Measurements from ENCODE around the gene SORCS2. TPM values are rescaled to one million over a fixed set of nuclear protein-coding genes. Genes with fewer than 3 reads are reported as not detected.

Gene SORCS2
- total and polyA plus RNA-seq, 2 donors = 2.2 to 2.7 TPM

GRCh38 chr4:7741946-7742806 is 549.8 kb downstream of the SORCS2 start:
- Histone ChIP-seq H3K27me3 (ENCODE audit: control insufficient read depth in 2 of 2, insufficient read depth in 1 of 2, low read length in 1 of 2) (no peaks in the 10 kb centered on the region), H3K9me3 (ENCODE audit: control insufficient read depth in 2 of 2, insufficient read depth in 1 of 2, low read length in 1 of 2) (no peaks in the 10 kb centered on the region), H3K4me3 (ENCODE audit: low read length in 2 of 2) (no peak overlapping the region), H3K36me3 (ENCODE audit: control insufficient read depth in 2 of 2, insufficient read depth in 2 of 2, low read length in 1 of 2) (no peaks in the 10 kb centered on the region), H3K27ac (ENCODE audit: low read depth in 1 of 2, low read length in 1 of 2) (no peak overlapping the region), H3K4me1 (ENCODE audit: control insufficient read depth in 2 of 2, insufficient read depth in 2 of 2, low read length in 2 of 2) (no peaks in the 10 kb centered on the region)
- DNase-seq (ENCODE audit: low read depth in 6 of 9, low spot score in 9 of 9) = no peak
- WGBS = 93% methylated on average over 18 of the region's 18 CpGs

GRCh38 chr4:7742807-7743280 is 550.5 kb downstream of the SORCS2 start:
- H3K36me3 ChIP-seq (ENCODE audit: control insufficient read depth in 2 of 2, insufficient read depth in 2 of 2, low read length in 1 of 2) = no peaks in the 10 kb centered on the region
- H3K27ac ChIP-seq (ENCODE audit: low read depth in 1 of 2, low read length in 1 of 2) = no peak overlapping the region
- no peak overlapping the region for H3K4me3 ChIP-seq (ENCODE audit: low read length in 2 of 2)
- no peaks in the 10 kb centered on the region for H3K9me3 ChIP-seq (ENCODE audit: control insufficient read depth in 2 of 2, insufficient read depth in 1 of 2, low read length in 1 of 2)
- H3K4me1 ChIP-seq (ENCODE audit: control insufficient read depth in 2 of 2, insufficient read depth in 2 of 2, low read length in 2 of 2) = no peaks in the 10 kb centered on the region
- no peaks in the 10 kb centered on the region for H3K27me3 ChIP-seq (ENCODE audit: control insufficient read depth in 2 of 2, insufficient read depth in 1 of 2, low read length in 1 of 2)
- DNase-seq (ENCODE audit: low read depth in 6 of 9, low spot score in 9 of 9) = no peak
- 81% methylated on average over 8 of the region's 8 CpGs for WGBS

DNA sequence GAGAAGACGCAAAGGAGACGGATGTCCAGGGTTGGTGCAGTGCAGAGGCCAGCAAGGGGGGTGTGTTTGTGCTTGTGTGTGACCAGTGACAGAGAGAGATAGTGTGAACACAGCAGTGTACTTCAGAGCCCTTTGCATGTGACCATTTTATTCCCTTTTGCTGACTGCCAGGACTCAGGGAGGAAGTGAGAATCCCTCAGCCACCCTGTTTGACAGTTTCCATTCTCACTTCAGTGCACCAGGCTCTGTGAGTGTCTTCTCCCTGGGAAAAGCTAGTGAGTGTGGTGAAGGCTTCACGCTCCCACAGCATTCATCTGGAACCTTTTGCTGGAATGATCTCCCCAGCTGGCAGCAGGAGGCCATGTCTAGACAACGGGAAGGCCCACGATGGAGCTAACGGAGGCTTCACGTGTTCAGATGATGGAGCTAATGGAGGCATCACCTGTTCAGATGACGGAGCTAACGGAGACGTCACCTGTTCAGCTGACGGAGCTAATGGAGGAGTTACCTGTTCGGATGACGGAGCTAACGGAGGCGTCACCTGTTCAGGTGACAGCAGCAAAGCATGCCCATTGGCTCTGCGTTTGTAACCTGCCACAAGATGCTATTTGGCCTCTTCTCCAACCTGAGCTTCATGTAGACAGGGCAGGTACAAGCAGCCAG is 551.9 kb downstream of the SORCS2 start:
- peaks cover 0 to 2% of the 10 kb centered on the region in 2 donors for H3K4me1 ChIP-seq (ENCODE audit: control insufficient read depth in 2 of 2, insufficient read depth in 2 of 2, low read length in 2 of 2)
- no peak for DNase-seq (ENCODE audit: low read depth in 6 of 9, low spot score in 9 of 9)
- no peak overlapping the region for H3K4me3 ChIP-seq (ENCODE audit: low read length in 2 of 2)
- WGBS = 89% methylated on average over 16 of the region's 16 CpGs
- no peaks in the 10 kb centered on the region for H3K36me3 ChIP-seq (ENCODE audit: control insufficient read depth in 2 of 2, insufficient read depth in 2 of 2, low read length in 1 of 2)
- no peak overlapping the region for H3K27ac ChIP-seq (ENCODE audit: low read depth in 1 of 2, low read length in 1 of 2)
- H3K27me3 ChIP-seq (ENCODE audit: control insufficient read depth in 2 of 2, insufficient read depth in 1 of 2, low read length in 1 of 2) = no peaks in the 10 kb centered on the region
- no peaks in the 10 kb centered on the region for H3K9me3 ChIP-seq (ENCODE audit: control insufficient read depth in 2 of 2, insufficient read depth in 1 of 2, low read length in 1 of 2)

DNA sequence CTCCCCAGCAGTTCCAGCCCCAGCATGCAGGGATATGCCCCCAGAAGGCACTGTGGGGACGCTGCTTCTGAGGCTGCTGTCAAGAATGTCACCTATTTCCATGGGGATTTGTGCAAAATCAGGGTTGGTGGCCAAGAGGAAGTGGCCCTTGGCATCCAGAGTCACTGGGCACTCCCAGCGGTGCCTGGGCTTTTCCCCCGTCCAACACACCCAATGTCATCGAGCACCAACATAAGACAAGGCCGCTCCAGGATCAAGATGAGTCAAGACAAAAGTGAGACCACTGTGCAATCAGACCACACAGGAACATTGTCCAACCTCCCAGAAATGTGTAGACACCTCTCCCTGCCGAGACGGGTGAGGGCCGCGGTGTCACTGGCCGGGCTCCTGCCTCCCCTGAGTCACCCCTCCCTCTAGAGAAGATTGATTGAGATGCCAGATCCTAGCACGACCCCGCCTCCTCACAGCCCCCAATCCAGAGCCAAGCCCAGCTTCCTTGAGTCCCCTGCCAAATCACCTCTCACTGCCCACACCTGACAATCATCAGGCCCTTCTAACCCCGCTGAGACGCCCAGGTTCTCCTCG is 553.1 kb downstream of the SORCS2 start:
- 84% methylated on average over 15 of the region's 15 CpGs for WGBS
- Histone ChIP-seq H3K4me1 (ENCODE audit: control insufficient read depth in 2 of 2, insufficient read depth in 2 of 2, low read length in 2 of 2) (peaks cover 0 to 2% of the 10 kb centered on the region in 2 donors), H3K27me3 (ENCODE audit: control insufficient read depth in 2 of 2, insufficient read depth in 1 of 2, low read length in 1 of 2) (no peaks in the 10 kb centered on the region), H3K9me3 (ENCODE audit: control insufficient read depth in 2 of 2, insufficient read depth in 1 of 2, low read length in 1 of 2) (no peaks in the 10 kb centered on the region), H3K27ac (ENCODE audit: low read depth in 1 of 2, low read length in 1 of 2) (no peak overlapping the region), H3K36me3 (ENCODE audit: control insufficient read depth in 2 of 2, insufficient read depth in 2 of 2, low read length in 1 of 2) (no peaks in the 10 kb centered on the region), H3K4me3 (ENCODE audit: low read length in 2 of 2) (no peak overlapping the region)
- DNase-seq (ENCODE audit: low read depth in 6 of 9, low spot score in 9 of 9) = no peak

DNA sequence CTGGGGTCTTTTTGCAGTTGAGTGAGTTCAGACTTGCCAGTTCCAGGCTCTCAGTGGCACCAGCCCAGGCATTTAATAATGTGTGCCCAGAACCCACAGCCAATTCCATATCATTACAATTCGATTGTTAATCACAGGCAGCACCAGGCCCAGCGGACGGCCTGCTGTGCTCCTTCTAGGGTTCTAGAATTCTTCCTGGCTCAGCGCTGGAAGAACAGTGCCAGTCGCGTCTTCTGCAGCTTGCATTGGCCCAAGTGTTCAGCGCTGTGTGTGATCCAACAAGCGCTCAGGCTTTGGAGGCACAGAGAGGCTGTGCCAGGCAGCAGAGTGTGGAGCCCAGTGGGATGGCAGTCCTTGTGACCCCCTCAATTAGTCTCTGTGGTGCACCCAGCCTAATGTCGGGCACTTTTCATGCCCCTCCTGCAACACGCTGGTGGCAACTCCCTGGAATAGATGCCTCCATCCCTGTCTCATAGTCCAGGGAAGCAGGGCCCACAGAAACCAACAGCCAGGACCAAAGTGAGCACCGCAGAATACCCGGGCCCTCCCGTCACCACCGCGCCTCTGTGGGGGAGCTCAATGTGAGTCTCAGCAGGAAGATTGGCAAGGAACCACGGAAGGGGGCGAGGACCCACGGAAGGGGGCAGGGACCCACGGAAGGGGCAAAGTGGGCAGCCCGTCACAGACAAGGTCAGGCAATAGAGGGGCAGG is 554.2 kb downstream of the SORCS2 start:
- Histone ChIP-seq H3K4me1 (ENCODE audit: control insufficient read depth in 2 of 2, insufficient read depth in 2 of 2, low read length in 2 of 2) (peaks cover 0 to 2% of the 10 kb centered on the region in 2 donors), H3K36me3 (ENCODE audit: control insufficient read depth in 2 of 2, insufficient read depth in 2 of 2, low read length in 1 of 2) (no peaks in the 10 kb centered on the region), H3K4me3 (ENCODE audit: low read length in 2 of 2) (no peak overlapping the region), H3K27ac (ENCODE audit: low read depth in 1 of 2, low read length in 1 of 2) (no peak overlapping the region), H3K9me3 (ENCODE audit: control insufficient read depth in 2 of 2, insufficient read depth in 1 of 2, low read length in 1 of 2) (no peaks in the 10 kb centered on the region), H3K27me3 (ENCODE audit: control insufficient read depth in 2 of 2, insufficient read depth in 1 of 2, low read length in 1 of 2) (no peaks in the 10 kb centered on the region)
- WGBS = 94% methylated on average over 20 of the region's 20 CpGs
- no peak for DNase-seq (ENCODE audit: low read depth in 6 of 9, low spot score in 9 of 9)

- 81% methylated on average over 7 of the region's 7 CpGs for WGBS
- Histone ChIP-seq H3K27me3 (ENCODE audit: control insufficient read depth in 2 of 2, insufficient read depth in 1 of 2, low read length in 1 of 2) (no peaks in the 10 kb centered on the region), H3K4me3 (ENCODE audit: low read length in 2 of 2) (no peak overlapping the region), H3K9me3 (ENCODE audit: control insufficient read depth in 2 of 2, insufficient read depth in 1 of 2, low read length in 1 of 2) (no peaks in the 10 kb centered on the region), H3K27ac (ENCODE audit: low read depth in 1 of 2, low read length in 1 of 2) (no peak overlapping the region), H3K36me3 (ENCODE audit: control insufficient read depth in 2 of 2, insufficient read depth in 2 of 2, low read length in 1 of 2) (no peaks in the 10 kb centered on the region), H3K4me1 (ENCODE audit: control insufficient read depth in 2 of 2, insufficient read depth in 2 of 2, low read length in 2 of 2) (peaks cover 0 to 2% of the 10 kb centered on the region in 2 donors)
- DNase-seq (ENCODE audit: low read depth in 6 of 9, low spot score in 9 of 9) = no peak
These were observed 554.7 kb downstream of the SORCS2 start for GRCh38 chr4:7747062-7747385.

- no peak overlapping the region for H3K27ac ChIP-seq (ENCODE audit: low read depth in 1 of 2, low read length in 1 of 2)
- no peak for DNase-seq (ENCODE audit: low read depth in 6 of 9, low spot score in 9 of 9)
- no peaks in the 10 kb centered on the region for H3K9me3 ChIP-seq (ENCODE audit: control insufficient read depth in 2 of 2, insufficient read depth in 1 of 2, low read length in 1 of 2)
- 93% methylated on average over 11 of the region's 11 CpGs for WGBS
- H3K4me3 ChIP-seq (ENCODE audit: low read length in 2 of 2) = no peak overlapping the region
- H3K36me3 ChIP-seq (ENCODE audit: control insufficient read depth in 2 of 2, insufficient read depth in 2 of 2, low read length in 1 of 2) = no peaks in the 10 kb centered on the region
- peaks cover 0 to 2% of the 10 kb centered on the region in 2 donors for H3K4me1 ChIP-seq (ENCODE audit: control insufficient read depth in 2 of 2, insufficient read depth in 2 of 2, low read length in 2 of 2)
- no peaks in the 10 kb centered on the region for H3K27me3 ChIP-seq (ENCODE audit: control insufficient read depth in 2 of 2, insufficient read depth in 1 of 2, low read length in 1 of 2)
These were observed 555.2 kb downstream of the SORCS2 start for GRCh38 chr4:7747566-7747965.

GRCh38 chr4:7750523-7750922 is 558.2 kb downstream of the SORCS2 start:
- Histone ChIP-seq H3K4me1 (ENCODE audit: control insufficient read depth in 2 of 2, insufficient read depth in 2 of 2, low read length in 2 of 2) (peaks cover 0 to 2% of the 10 kb centered on the region in 2 donors), H3K27me3 (ENCODE audit: control insufficient read depth in 2 of 2, insufficient read depth in 1 of 2, low read length in 1 of 2) (no peaks in the 10 kb centered on the region), H3K27ac (ENCODE audit: low read depth in 1 of 2, low read length in 1 of 2) (no peak overlapping the region), H3K9me3 (ENCODE audit: control insufficient read depth in 2 of 2, insufficient read depth in 1 of 2, low read length in 1 of 2) (no peaks in the 10 kb centered on the region), H3K36me3 (ENCODE audit: control insufficient read depth in 2 of 2, insufficient read depth in 2 of 2, low read length in 1 of 2) (no peaks in the 10 kb centered on the region), H3K4me3 (ENCODE audit: low read length in 2 of 2) (no peak overlapping the region)
- 74% methylated on average over 6 of the region's 6 CpGs for WGBS
- no peak for DNase-seq (ENCODE audit: low read depth in 6 of 9, low spot score in 9 of 9)

GRCh38 chr4:7750972-7751371 is 558.6 kb downstream of the SORCS2 start:
- H3K4me3 ChIP-seq (ENCODE audit: low read length in 2 of 2) = no peak overlapping the region
- no peaks in the 10 kb centered on the region for H3K9me3 ChIP-seq (ENCODE audit: control insufficient read depth in 2 of 2, insufficient read depth in 1 of 2, low read length in 1 of 2)
- H3K27ac ChIP-seq (ENCODE audit: low read depth in 1 of 2, low read length in 1 of 2) = no peak overlapping the region
- H3K4me1 ChIP-seq (ENCODE audit: control insufficient read depth in 2 of 2, insufficient read depth in 2 of 2, low read length in 2 of 2) = peaks cover 0 to 2% of the 10 kb centered on the region in 2 donors
- DNase-seq (ENCODE audit: low read depth in 6 of 9, low spot score in 9 of 9) = no peak
- H3K27me3 ChIP-seq (ENCODE audit: control insufficient read depth in 2 of 2, insufficient read depth in 1 of 2, low read length in 1 of 2) = no peaks in the 10 kb centered on the region
- no peaks in the 10 kb centered on the region for H3K36me3 ChIP-seq (ENCODE audit: control insufficient read depth in 2 of 2, insufficient read depth in 2 of 2, low read length in 1 of 2)

All from thymus (tissue), 11 donors.